D721Med (cell line): ENCODE measurements around the gene ATP13A2.

Experiments
- DNase-seq: peaks from one replicate; pipeline ENCODE4 v3.0.0; 2011; ENCODE audit warnings: low spot score; ENCODE audit not compliant: insufficient read length
- FAIRE-seq: peaks from 2 replicates; lab custom pipeline; 2011; peaks lifted over from hg19 to GRCh38; lab: Jason Lieb, UNC
- TF ChIP-seq, protein P1 (sequence below): IDR thresholded peaks from 2 replicates; pipeline ENCODE4 v1.5.1; 2012; ENCODE audit warnings: mild to moderate bottlenecking, control low read depth; ENCODE audit not compliant: insufficient read depth; ENCODE audit errors: missing control alignments

ATP13A2 gene

DNA sequence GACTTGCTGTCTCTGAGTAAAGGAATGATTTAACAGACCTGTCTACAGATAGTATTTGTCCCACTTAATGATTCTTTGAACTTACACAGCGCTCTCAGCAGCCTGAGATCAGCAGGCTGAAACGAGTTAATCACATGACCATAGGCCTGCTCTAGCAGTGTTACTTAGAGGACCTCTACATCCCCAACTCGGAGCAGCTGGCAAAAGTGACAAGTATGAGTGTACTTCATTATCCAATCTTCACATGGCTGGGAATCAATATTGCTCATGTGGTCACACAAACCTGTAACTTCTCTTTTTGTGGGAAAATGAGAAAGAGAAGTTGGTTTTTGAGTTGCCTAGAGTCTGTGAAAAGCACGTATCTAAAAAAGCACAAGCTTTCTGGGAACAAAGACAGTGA, 11.4 kb upstream of the ATP13A2 start:
- TF ChIP-seq, protein P1, sequence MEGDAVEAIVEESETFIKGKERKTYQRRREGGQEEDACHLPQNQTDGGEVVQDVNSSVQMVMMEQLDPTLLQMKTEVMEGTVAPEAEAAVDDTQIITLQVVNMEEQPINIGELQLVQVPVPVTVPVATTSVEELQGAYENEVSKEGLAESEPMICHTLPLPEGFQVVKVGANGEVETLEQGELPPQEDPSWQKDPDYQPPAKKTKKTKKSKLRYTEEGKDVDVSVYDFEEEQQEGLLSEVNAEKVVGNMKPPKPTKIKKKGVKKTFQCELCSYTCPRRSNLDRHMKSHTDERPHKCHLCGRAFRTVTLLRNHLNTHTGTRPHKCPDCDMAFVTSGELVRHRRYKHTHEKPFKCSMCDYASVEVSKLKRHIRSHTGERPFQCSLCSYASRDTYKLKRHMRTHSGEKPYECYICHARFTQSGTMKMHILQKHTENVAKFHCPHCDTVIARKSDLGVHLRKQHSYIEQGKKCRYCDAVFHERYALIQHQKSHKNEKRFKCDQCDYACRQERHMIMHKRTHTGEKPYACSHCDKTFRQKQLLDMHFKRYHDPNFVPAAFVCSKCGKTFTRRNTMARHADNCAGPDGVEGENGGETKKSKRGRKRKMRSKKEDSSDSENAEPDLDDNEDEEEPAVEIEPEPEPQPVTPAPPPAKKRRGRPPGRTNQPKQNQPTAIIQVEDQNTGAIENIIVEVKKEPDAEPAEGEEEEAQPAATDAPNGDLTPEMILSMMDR: no peak
- FAIRE-seq (no peak), DNase-seq (no peak)

DNA sequence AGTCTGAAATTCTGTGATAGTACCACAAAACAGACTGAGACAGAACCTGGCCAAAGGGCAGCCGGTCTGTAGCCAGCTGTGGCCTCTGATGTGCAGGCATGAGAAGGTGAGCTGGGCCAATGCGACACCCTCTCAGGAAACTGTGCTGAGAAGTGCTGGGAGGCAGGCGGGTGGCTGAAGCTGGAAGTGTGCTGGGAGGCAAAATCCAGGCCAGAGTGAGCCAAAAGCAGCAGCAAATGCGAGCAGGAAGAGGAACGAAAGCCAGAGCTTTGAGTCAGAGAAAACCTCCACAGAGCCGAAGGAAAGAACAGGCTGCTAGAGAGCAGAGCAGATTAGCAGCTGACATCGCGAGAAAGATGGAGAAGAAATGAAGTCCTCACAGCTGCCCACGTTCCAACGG, 10.2 kb upstream of the ATP13A2 start:
- FAIRE-seq (no peak), DNase-seq (no peak)
- TF ChIP-seq, protein P1: no peak

DNA sequence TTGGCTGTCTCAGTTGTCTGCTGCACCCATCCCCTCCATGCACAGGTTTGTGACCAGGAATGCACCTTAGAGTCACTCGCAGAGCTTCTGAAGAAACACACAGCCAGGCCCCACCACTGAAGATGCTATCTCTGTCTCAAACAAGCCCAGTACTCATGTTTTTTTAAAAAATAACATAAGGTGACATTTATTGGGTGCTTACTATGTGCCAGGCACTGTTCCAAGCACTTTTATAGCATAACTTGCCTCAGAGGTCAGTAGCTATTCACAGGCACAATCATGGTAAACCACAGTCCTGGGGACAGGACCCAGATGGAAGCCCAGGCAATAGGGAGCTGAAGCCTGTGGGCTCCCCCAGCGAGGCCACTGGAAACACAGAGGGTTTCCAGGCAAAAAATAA, 8.8 kb upstream of the ATP13A2 start:
- TF ChIP-seq, protein P1: no peak
- DNase-seq (no peak), FAIRE-seq (no peak)

DNA sequence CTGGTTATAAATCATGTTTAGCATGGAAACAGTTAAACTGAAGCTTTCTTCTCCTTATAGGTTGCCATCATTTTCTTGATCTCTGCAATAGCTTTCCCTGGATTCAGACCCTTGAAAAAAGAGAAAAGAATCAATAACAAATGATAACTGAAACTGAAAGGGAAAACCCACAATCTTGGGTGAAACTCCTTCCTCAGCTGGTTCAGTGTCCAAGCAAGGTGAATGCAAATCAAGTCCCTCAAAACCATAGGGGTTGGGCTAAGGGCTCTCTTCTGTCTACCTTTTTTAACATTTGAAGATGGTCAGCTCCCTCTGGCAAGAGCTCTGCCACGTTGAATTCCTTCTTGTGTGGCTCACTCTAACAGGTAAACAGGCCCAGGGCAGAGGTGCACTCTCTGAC, 7.1 kb upstream of the ATP13A2 start:
- DNase-seq (no peak), FAIRE-seq (no peak)
- TF ChIP-seq, protein P1: no peak

DNA sequence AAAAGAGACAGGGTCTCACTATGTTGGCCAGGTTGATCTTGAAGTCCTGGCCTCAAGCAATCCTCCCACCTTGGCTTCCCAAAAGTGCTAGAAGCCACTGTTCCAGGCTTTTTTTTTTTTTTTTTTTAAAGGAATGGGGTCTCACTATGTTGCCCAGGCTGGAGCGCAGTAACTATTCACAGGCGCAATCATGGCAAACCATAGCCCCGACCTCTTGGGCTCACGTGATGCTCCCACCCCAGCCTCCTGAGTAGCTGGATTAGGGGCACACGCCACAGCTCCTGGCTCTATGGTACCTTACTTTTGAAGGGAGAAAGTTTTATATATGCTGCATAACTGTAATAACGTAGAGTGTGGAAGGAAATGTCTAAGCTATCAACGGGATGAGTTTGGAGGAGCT, 5.7 kb upstream of the ATP13A2 start:
- TF ChIP-seq, protein P1: no peak
- FAIRE-seq: no peak
- DNase-seq: no peak

DNA sequence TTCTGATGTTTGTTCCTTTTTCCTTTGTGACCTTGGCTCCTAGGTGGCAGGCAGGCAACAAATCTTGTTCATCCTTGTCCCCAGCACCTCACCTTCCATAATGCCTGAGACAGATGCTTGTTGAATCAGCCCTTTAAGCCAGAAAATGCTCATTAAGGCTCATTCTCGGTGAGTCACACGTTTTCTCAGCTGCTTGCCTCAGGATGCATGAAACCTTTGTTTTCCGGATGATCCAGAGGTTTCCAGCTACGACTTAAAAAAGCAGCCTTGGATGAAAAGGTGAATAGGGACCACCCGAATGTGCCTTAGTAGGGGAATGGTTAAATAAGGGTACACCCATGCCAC, 4.6 kb upstream of the ATP13A2 start:
- no peak for FAIRE-seq
- TF ChIP-seq, protein P1: no peak
- no peak for DNase-seq

DNA sequence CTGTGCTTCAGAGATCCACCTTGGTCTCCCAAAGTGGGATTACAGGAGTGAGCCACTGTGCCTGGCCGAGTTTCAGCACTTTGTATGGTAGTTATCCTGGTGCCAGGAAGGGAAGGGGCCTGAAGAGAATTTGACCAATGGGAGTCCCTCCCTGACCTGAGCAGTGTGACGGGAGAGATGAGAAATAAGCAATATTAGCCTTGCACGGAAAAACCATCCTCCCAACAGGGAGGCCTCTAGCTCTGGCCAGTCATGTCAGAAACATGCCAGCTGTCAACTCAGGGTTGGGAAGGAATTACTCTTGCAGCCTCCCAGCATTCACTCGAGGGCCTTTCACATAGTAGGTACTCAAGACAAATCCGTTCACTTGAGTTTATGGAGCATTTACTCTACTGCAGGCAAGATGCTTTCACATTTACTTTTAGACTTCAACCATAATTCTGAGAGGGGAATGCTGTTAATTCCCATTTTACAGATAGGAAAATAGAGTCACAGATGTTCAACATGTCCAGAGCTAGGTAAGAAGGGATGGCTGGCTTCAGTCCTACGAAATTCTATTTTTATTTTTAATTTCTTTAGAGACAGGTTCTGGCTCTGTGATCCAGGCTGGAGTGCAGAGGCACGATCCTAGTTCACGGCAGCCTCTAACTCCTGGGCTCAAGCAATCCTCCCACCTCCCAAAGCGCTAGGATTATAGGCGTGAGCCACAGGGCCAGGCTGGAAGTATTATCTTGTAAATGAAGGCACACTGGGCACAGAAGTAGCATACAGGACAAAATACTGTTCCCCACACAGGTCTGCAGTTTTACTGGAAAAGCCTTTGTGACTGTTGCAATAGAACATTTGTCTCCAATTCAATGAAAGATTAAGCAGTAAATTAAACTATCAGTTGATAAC, 3.2 kb upstream of the ATP13A2 start:
- DNase-seq: no peak

More for the DNA sequence above, 3.2 kb upstream of the ATP13A2 start:
- FAIRE-seq: no peak
- TF ChIP-seq, protein P1: no peak
